HuH-7 (cell line): ENCODE measurements around the gene PMF1.

Source experiments
- DNase-seq: peaks from one replicate; pipeline ENCODE4 v3.0.0; 2011; ENCODE audit warnings: low spot score

The PMF1 gene

GRCh38 chr1:156238248-156238647 lies 25.4 kb downstream of the PMF1 start:
- DNase-seq: no peak

GRCh38 chr1:156241311-156241811 lies 28.6 kb downstream of the PMF1 start:
- no peak for DNase-seq

- DNase-seq: no peak
Measured at GRCh38 chr1:156241926-156242325, 29.1 kb downstream of the PMF1 start, which contains the start of gene BGLAP. BGLAP (plus strand) TSS chr1:156242184; CDS start chr1:156242232, 48 bp downstream.

GRCh38 chr1:156242738-156243137 lies 29.9 kb downstream of the PMF1 start:
- DNase-seq: no peak

- no peak for DNase-seq
Measured at GRCh38 chr1:156244126-156244525, 31.3 kb downstream of the PMF1 start.

- DNase-seq: no peak
Measured at GRCh38 chr1:156244712-156245111, 31.9 kb downstream of the PMF1 start.

GRCh38 chr1:156245451-156246232 lies 32.8 kb downstream of the PMF1 start:
- no peak for DNase-seq

- no peak for DNase-seq
Measured at GRCh38 chr1:156246241-156246780, 33.5 kb downstream of the PMF1 start.

- DNase-seq: no peak
Measured at GRCh38 chr1:156246781-156247459, 34.1 kb downstream of the PMF1 start.

- no peak for DNase-seq
Measured at GRCh38 chr1:156247460-156248322, 34.9 kb downstream of the PMF1 start, which contains the start of gene PAQR6. PAQR6 (minus strand) TSS chr1:156248056; CDS start chr1:156246731, 1,325 bp downstream.

- no peak for DNase-seq
Measured at GRCh38 chr1:156248323-156248683, 35.5 kb downstream of the PMF1 start.

- DNase-seq: no peak
Measured at GRCh38 chr1:156249593-156249992, 36.8 kb downstream of the PMF1 start.

- no peak for DNase-seq
Measured at GRCh38 chr1:156251527-156251926, 38.7 kb downstream of the PMF1 start.

- DNase-seq: no peak
Measured at GRCh38 chr1:156253634-156254033, 40.8 kb downstream of the PMF1 start.

- no peak for DNase-seq
Measured at GRCh38 chr1:156257711-156258110, 44.9 kb downstream of the PMF1 start.

GRCh38 chr1:156258859-156259258 lies 46.1 kb downstream of the PMF1 start:
- DNase-seq: no peak

GRCh38 chr1:156259805-156260204 lies 47.0 kb downstream of the PMF1 start:
- no peak for DNase-seq

GRCh38 chr1:156260896-156261295 lies 48.1 kb downstream of the PMF1 start:
- DNase-seq: no peak

GRCh38 chr1:156262461-156263287 lies 49.9 kb downstream of the PMF1 start:
- no peak for DNase-seq

GRCh38 chr1:156263288-156263655 lies 50.5 kb downstream of the PMF1 start:
- DNase-seq: no peak

GRCh38 chr1:156266051-156266450 lies 53.2 kb downstream of the PMF1 start:
- no peak for DNase-seq
